GM04503 (cell line): ENCODE measurements around the gene ME1.
"Not testable (repeated sequence)": the region's sequence is repeated elsewhere in the genome, so short reads cannot be mapped to it uniquely, and the experiment has no call there.

Experiments
- DNase-seq: peaks from one replicate; pipeline ENCODE4 v3.0.0-alpha.2; 2012; ENCODE audit warnings: low read depth

Gene ME1

GRCh38 chr6:83256719-83257118 lies 174.1 kb downstream of the ME1 start:
- DNase-seq = not testable (repeated sequence)

GRCh38 chr6:83252719-83253118 lies 178.1 kb downstream of the ME1 start:
- no peak for DNase-seq

DNA sequence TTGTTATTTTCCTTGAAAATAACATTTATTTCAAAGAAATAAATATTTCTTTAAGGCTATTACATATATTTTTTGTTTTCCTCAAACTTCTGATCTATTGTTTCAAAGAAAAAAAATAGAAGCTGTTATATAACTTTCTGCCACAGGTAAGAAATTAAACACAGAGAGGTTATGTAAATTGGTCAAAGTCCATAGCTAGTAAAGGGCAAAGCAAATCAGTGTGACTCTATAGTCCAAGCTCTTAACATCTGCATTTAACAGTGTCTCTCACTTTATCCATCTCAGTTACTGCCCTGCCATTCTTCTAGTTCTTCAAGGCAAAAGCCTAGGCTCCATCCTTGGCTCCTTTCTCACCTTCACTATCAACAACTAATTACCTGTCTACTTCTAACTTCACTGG lies 180.6 kb downstream of the ME1 start:
- no peak for DNase-seq

- no peak for DNase-seq
Measured at GRCh38 chr6:83247471-83247870, 183.4 kb downstream of the ME1 start.

GRCh38 chr6:83231146-83231545 lies 199.7 kb downstream of the ME1 start:
- peak; percentile 44 for DNase-seq

DNA sequence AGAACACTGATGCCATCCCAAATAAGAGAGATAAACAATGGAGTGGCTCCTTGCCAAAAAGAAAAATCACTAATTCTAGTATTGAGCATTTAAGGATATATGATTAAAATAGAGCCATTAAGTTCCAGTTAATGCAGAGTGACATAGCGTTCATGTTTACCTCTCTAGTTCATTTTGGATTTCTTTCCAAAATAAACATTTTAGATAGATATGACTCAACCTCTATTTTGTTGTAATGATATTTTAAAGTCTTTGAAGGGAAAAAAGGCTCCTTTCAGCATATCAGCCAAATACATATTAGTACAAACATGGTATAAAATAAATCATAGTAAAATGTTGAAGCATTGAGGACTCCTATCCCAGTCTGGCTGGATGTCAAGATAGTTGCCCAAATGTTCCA lies 204.3 kb downstream of the ME1 start:
- no peak for DNase-seq

DNA sequence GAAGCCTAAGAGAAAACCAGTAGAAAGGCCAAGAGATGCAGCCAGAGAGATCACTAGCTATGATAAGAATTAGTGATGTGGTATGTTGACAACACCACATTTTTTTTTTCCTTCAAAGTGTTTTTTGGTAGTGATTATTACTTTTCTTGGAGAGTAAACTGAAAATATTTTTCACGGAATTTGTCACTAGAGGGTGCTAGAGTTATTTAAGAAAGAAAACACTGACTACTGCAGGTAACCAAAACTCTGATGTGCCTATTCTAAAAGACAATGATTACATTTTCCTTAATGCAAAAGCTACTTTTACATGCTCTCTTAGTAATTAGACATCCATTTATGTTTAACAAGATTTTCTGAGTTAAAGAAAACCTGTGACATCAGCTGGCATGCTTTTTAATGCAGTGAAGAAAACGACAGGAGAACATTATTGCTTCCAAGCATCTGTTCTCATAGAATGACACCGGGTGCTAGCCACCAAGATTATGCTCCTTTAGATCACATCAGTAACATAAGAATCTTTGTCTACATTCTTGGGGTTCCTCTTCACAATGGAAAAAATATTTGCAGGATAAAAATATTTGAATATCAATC lies 208.9 kb downstream of the ME1 start:
- DNase-seq = peak; percentile 10

- no peak for DNase-seq
Measured at GRCh38 chr6:83221276-83221675, 209.6 kb downstream of the ME1 start.

- no peak for DNase-seq
Measured at GRCh38 chr6:83220121-83220520, 210.7 kb downstream of the ME1 start.

DNA sequence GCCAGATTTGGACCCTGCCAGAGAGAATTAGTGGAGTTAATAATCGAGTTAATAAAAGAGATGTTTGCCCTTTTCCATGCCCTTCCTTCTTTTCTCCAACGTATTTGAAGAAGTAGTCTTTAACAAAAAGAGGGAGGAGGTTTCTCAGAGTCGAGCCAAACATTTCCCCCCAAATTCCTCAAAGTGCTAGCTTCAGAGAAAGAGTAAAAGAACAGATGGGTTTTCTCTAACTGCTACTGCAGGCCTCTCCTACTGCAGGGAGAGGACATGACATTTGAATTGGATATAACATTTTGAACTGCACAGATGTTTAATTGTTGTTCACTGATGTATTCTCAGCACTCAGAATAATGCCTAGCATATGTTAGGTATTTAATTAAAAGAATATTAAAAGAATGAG lies 212.2 kb downstream of the ME1 start:
- DNase-seq = no peak

GRCh38 chr6:83216806-83217205 lies 214.0 kb downstream of the ME1 start:
- DNase-seq = no peak

- DNase-seq = peak; percentile 44
Measured at GRCh38 chr6:83215131-83216047, 215.5 kb downstream of the ME1 start.

- DNase-seq = no peak
Measured at GRCh38 chr6:83202031-83202430, 228.8 kb downstream of the ME1 start.

GRCh38 chr6:83199863-83200225 lies 231.0 kb downstream of the ME1 start:
- DNase-seq = no peak

- DNase-seq = no peak
Measured at GRCh38 chr6:83199173-83199862, 231.5 kb downstream of the ME1 start.

DNA sequence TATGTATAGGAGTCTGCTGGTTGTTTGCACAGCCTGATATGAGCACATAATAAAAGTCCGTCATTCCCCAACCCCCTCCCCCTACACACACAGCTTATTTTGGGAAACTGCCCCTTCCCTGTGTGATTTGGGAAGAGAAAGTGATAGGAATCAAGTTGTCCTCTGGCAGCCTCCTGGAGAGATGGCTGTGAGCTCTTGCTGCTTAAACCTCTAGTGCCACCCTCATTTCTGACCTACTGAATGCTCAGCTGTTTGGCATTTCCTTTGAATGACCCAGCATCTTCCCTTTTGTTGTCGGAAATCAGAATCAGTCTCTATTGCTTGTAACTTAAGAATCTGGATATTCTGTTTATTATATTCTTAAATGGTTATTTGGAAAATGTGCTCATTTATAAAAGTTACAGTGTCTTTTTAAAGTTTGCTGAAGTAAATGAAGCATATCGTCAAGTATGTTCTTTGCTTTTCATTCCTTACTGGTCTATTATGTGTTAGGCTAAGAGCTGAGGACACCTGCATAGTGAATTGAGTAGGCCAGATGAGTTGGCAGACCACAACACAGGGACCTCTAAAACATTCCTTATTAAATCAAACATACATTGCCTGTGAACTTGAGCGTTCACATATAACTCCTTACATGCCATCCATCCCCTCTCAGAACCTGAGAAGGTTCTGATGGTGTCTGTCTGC lies 232.2 kb downstream of the ME1 start:
- DNase-seq = no peak

GRCh38 chr6:83193747-83194566 lies 236.9 kb downstream of the ME1 start:
- no peak for DNase-seq

GRCh38 chr6:83192871-83193746 lies 237.7 kb downstream of the ME1 start, which contains the start of the genes PGM3 and RWDD2A:
TSS of gene PGM3 (minus strand) at chr6:83193265. CDS start at chr6:83191012, 2,253 bp downstream.
TSS of gene RWDD2A (plus strand) at chr6:83193357. CDS start at chr6:83194452, 1,095 bp downstream.
- no peak for DNase-seq

DNA sequence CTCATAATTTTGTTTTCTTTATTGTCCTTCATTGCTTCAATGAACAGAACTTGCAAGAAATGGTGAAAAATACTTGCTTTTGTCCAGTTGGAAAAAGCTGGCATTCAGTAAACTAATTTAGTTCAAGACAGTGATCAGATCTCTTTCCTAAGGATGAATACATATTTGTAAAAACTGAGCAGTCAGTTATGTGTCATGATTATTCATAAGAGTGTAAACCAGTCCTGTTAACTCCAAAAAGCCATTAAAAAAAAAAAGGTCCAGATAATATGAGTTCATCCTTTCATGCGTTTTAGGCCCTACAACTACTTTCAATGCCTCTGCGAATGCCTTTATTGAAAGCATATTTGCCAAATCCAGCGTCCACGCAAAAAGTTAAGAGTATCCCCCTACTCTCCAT lies 238.4 kb downstream of the ME1 start:
- DNase-seq = no peak

- DNase-seq = not testable (repeated sequence)
Measured at GRCh38 chr6:83191974-83192373, 238.9 kb downstream of the ME1 start.
